HUES6 (cell line): Measurements from ENCODE around the gene WHRN.

Experiments
- H3K27ac ChIP-seq: 2 replicates; pipeline ENCODE4 v1.7.0; 2013; ENCODE audit warnings: low read depth, mild to moderate bottlenecking, low read length, inconsistent platforms
- H3K27me3 ChIP-seq: 2 replicates; pipeline ENCODE4 v1.6.1; 2013; ENCODE audit warnings: low read length; ENCODE audit not compliant: control insufficient read depth, insufficient read depth
- H3K36me3 ChIP-seq: 2 replicates; pipeline ENCODE4 v1.6.1; 2013; ENCODE audit warnings: low read length; ENCODE audit not compliant: control insufficient read depth, insufficient read depth
- H3K4me1 ChIP-seq: 2 replicates; pipeline ENCODE4 v1.6.1; 2013; ENCODE audit warnings: low read length; ENCODE audit not compliant: control insufficient read depth, insufficient read depth
- H3K4me3 ChIP-seq: 2 replicates; pipeline ENCODE4 v1.5.1; 2013; ENCODE audit warnings: low read depth, low read length
- H3K9ac ChIP-seq: one replicate; pipeline ENCODE4 v1.6.1; 2013; ENCODE audit warnings: mild to moderate bottlenecking, low read length
- H3K9me3 ChIP-seq: 2 replicates; pipeline ENCODE4 v1.6.1; 2013; ENCODE audit warnings: low read depth, low read length; ENCODE audit not compliant: control insufficient read depth, insufficient read depth

WHRN gene

GRCh38 chr9:114491430-114492003, 13.8 kb downstream of the WHRN start:
- no peak overlapping the region for H3K9ac ChIP-seq
- no peaks in the 10 kb centered on the region for H3K9me3 ChIP-seq
- no peaks in the 10 kb centered on the region for H3K36me3 ChIP-seq
- H3K4me3 ChIP-seq = no peak overlapping the region
- H3K27ac ChIP-seq = no peak overlapping the region
- no peaks in the 10 kb centered on the region for H3K27me3 ChIP-seq
- H3K4me1 ChIP-seq = no peaks in the 10 kb centered on the region; the same call in 1 of the 2 replicates

GRCh38 chr9:114489928-114490327, 15.3 kb downstream of the WHRN start:
- no peaks in the 10 kb centered on the region; the same call in 1 of the 2 replicates for H3K4me1 ChIP-seq
- H3K9me3 ChIP-seq = no peaks in the 10 kb centered on the region
- H3K27me3 ChIP-seq = no peaks in the 10 kb centered on the region
- no peak overlapping the region for H3K9ac ChIP-seq
- no peaks in the 10 kb centered on the region for H3K36me3 ChIP-seq
- H3K27ac ChIP-seq = no peak overlapping the region
- H3K4me3 ChIP-seq = no peak overlapping the region

- Histone ChIP-seq H3K36me3 (no peaks in the 10 kb centered on the region), H3K9ac (no peak overlapping the region), H3K4me1 (no peaks in the 10 kb centered on the region), H3K27ac (no peak overlapping the region), H3K9me3 (no peaks in the 10 kb centered on the region), H3K4me3 (no peak overlapping the region), H3K27me3 (no peaks in the 10 kb centered on the region)
Observed at GRCh38 chr9:114488398-114489129, 16.7 kb downstream of the WHRN start.

GRCh38 chr9:114487607-114488300, 17.5 kb downstream of the WHRN start:
- Histone ChIP-seq H3K36me3 (no peaks in the 10 kb centered on the region), H3K27me3 (no peaks in the 10 kb centered on the region), H3K27ac (no peak overlapping the region), H3K4me1 (no peaks in the 10 kb centered on the region), H3K9me3 (no peaks in the 10 kb centered on the region), H3K9ac (no peak overlapping the region), H3K4me3 (no peak overlapping the region)

- Histone ChIP-seq H3K4me1 (no peaks in the 10 kb centered on the region), H3K36me3 (no peaks in the 10 kb centered on the region), H3K27ac (no peak overlapping the region), H3K9me3 (no peaks in the 10 kb centered on the region), H3K4me3 (no peak overlapping the region), H3K27me3 (no peaks in the 10 kb centered on the region), H3K9ac (no peak overlapping the region)
Observed at GRCh38 chr9:114486205-114486963, 18.9 kb downstream of the WHRN start.

GRCh38 chr9:114484854-114485443, 20.3 kb downstream of the WHRN start:
- Histone ChIP-seq H3K9ac (no peak overlapping the region), H3K4me1 (no peaks in the 10 kb centered on the region), H3K4me3 (no peak overlapping the region)

GRCh38 chr9:114484215-114484853, 20.9 kb downstream of the WHRN start:
- no peak overlapping the region for H3K9ac ChIP-seq

More at GRCh38 chr9:114484854-114485443, 20.3 kb downstream of the WHRN start:
- H3K9me3 ChIP-seq = no peaks in the 10 kb centered on the region
- H3K27me3 ChIP-seq = no peaks in the 10 kb centered on the region
- no peaks in the 10 kb centered on the region for H3K36me3 ChIP-seq
- no peak overlapping the region for H3K27ac ChIP-seq

GRCh38 chr9:114483499-114483898, 21.8 kb downstream of the WHRN start:
- no peak overlapping the region for H3K27ac ChIP-seq
- H3K9me3 ChIP-seq = no peaks in the 10 kb centered on the region
- no peak overlapping the region for H3K9ac ChIP-seq
- no peaks in the 10 kb centered on the region for H3K36me3 ChIP-seq
- H3K4me1 ChIP-seq = no peaks in the 10 kb centered on the region
- H3K27me3 ChIP-seq = no peaks in the 10 kb centered on the region
- H3K4me3 ChIP-seq = no peak overlapping the region

More at GRCh38 chr9:114484215-114484853, 20.9 kb downstream of the WHRN start:
- Histone ChIP-seq H3K9me3 (no peaks in the 10 kb centered on the region), H3K27ac (no peak overlapping the region), H3K36me3 (no peaks in the 10 kb centered on the region), H3K4me3 (no peak overlapping the region), H3K4me1 (no peaks in the 10 kb centered on the region), H3K27me3 (no peaks in the 10 kb centered on the region)

GRCh38 chr9:114482593-114482992, 22.7 kb downstream of the WHRN start:
- Histone ChIP-seq H3K4me1 (no peaks in the 10 kb centered on the region), H3K36me3 (no peaks in the 10 kb centered on the region), H3K27ac (no peak overlapping the region), H3K9ac (no peak overlapping the region), H3K4me3 (no peak overlapping the region), H3K9me3 (no peaks in the 10 kb centered on the region), H3K27me3 (no peaks in the 10 kb centered on the region)

GRCh38 chr9:114481789-114482188, 23.5 kb downstream of the WHRN start:
- Histone ChIP-seq H3K27ac (no peak overlapping the region), H3K9me3 (no peaks in the 10 kb centered on the region), H3K36me3 (no peaks in the 10 kb centered on the region), H3K27me3 (no peaks in the 10 kb centered on the region), H3K9ac (no peak overlapping the region), H3K4me3 (no peak overlapping the region), H3K4me1 (no peaks in the 10 kb centered on the region)
